Stimulated activated memory B cell treated with anti-CD40 and anti-IgM and Interleukin-4, amounts not matched to agents 10 μg/mL and 1 μg/mL and 100 μg/mL, for 72 hours (primary cell): Measurements from ENCODE around the gene PPP1R3G.
"Not testable (repeated sequence)": the region's sequence is repeated elsewhere in the genome, so short reads cannot be mapped to it uniquely, and the experiment has no call there.

ENCODE experiments used
- ATAC-seq: fragments of 150-1000 bp; cut with Tn5 transposase; 2 replicates; pipeline ENCODE4 v1.10.0; 2021
- H3K27ac Mint-ChIP-seq: one replicate; pipeline ENCODE4 v1.8.0; 2022; ENCODE audit warnings: mild to moderate bottlenecking, mixed read lengths
- H3K27me3 Mint-ChIP-seq: one replicate; pipeline ENCODE4 v1.8.0; 2022; ENCODE audit warnings: mixed read lengths
- H3K36me3 Mint-ChIP-seq: one replicate; pipeline ENCODE4 v1.8.0; 2022; ENCODE audit warnings: mixed read lengths
- H3K4me1 Mint-ChIP-seq: one replicate; pipeline ENCODE4 v1.8.0; 2022; ENCODE audit warnings: mixed read lengths
- H3K4me3 Mint-ChIP-seq: one replicate; pipeline ENCODE4 v1.8.0; 2022; ENCODE audit warnings: mild to moderate bottlenecking, moderate library complexity, mixed read lengths
- H3K9me3 Mint-ChIP-seq: one replicate; pipeline ENCODE4 v1.8.0; 2022; ENCODE audit warnings: mixed read lengths

PPP1R3G gene

DNA sequence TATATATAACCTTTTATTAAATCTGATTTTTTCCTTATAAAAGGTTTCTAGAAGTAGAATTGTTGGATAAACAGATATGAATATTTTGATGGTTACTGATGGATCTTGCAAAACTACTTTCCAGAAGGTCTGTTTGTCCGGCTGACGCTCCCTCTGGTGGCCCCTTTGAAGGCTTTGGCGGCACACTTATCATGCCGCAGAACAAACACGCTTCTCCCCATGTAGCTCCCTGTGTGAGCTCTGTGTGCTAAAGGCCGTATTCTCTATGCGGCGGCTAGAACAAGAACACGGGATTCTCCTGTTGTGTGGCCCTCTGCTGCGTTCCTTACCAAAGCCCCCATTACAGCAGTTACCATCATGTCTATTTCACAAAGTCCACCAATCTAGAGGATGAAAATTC, 30.0 kb downstream of the PPP1R3G start:
- H3K4me3 Mint-ChIP-seq, result no peak overlapping the region
- no peak overlapping the region for H3K27ac Mint-ChIP-seq
- H3K9me3 Mint-ChIP-seq, result no peaks in the 10 kb centered on the region
- no peaks in the 10 kb centered on the region for H3K27me3 Mint-ChIP-seq
- H3K4me1 Mint-ChIP-seq, result no peaks in the 10 kb centered on the region
- peaks cover 31% of the 10 kb centered on the region for H3K36me3 Mint-ChIP-seq
- ATAC-seq, result no peak

DNA sequence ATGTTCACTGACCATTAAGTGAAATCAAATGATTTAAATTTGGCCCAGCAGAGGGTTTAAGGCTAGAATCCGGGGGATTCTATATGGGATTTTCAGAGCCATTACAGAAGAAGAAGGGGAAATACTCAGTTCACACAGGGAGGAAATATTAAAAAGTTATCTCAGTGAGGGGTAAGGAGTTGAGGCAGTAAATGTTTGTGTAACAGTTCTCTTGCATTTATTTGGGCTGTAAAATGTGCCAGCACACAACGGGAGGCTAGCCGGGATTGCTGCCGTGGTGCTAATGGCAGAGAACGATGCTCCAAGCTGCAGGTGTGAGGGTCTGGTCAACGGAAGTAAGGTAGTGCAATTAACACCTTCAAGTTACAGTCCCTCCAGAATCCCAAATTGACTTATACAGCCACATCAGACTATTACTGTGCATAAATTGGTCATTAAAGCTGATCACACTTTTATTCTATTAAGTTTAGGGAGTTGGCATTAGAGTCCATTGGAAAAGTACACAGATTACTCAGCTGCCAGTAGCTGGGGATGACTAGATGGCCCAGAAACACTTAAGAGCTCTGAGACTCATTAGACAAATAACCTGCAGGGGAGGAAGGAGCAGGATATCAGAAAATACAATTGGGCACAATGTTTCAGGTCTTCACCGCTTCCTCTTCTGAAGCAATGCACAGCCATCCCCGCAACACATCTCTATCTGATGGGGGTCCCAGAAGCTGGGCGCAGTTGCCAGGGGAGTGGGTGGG, 31.3 kb downstream of the PPP1R3G start:
- H3K4me3 Mint-ChIP-seq, result no peak overlapping the region
- H3K9me3 Mint-ChIP-seq, result peaks cover 3% of the 10 kb centered on the region
- peaks cover 21% of the 10 kb centered on the region for H3K36me3 Mint-ChIP-seq
- ATAC-seq, result no peak
- H3K27ac Mint-ChIP-seq, result no peak overlapping the region
- no peaks in the 10 kb centered on the region for H3K4me1 Mint-ChIP-seq
- H3K27me3 Mint-ChIP-seq, result no peaks in the 10 kb centered on the region

DNA sequence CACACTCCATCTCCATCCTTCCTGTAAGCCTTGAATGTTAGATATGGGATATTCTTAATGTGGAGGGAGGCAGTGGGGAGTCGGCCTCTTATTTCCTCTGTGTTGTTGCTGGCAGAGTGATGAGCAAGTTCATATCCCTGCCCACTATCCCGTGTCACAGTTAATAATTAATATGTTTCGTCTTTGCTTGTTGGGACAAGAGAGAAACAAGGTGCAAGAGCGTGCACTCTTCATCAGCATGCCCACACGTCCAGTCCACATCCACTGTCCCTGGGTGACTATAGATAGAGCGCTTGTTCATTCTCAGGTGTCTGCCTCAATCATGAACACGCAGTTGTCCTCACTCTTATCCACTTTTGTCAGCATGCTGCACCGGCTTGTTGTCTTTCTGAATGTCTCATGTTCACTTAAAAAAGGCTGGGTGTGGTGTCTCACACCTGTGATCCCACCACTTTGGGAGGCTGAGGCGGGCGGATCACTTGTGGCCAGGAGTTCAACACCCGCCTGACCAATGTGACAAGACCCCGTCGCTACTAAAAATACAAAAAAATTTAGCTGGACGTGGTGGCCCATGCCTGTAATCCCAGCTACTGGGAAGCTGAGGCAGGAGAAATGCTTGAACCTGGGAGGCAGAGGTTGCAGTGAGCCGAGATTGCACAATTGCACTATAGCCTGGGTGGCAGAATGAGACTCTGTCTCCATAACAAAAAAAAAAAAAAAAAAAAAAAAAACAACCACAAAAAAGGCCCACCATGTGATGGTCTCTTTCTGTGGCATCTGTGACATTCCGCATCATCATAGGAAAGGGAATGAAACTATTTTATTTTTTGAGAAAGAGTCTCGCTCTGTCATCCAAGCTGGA, 34.2 kb downstream of the PPP1R3G start:
- no peaks in the 10 kb centered on the region for H3K27me3 Mint-ChIP-seq
- H3K9me3 Mint-ChIP-seq, result peaks cover 3% of the 10 kb centered on the region
- ATAC-seq, result no peak

DNA sequence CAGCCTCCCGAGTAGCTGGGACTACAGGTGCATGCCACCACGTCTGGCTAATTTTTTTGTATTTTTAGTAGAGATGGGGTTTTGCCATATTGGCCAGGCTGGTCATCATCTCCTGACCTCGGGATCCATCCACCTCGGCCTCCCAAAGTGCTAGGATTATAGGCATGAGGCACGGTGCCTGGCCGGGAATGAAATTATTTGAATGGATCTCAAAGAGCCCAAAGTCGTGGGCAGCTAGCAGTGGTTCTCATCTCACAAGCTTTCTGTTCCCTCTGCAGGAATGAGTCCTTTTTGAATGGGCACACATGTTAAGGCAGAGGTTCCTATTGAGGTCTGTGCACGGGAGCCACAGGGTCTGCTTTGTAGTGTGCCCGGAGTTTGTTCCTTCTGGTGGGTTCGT, 34.9 kb downstream of the PPP1R3G start:
- no peaks in the 10 kb centered on the region for H3K27me3 Mint-ChIP-seq
- no peak overlapping the region for H3K27ac Mint-ChIP-seq
- peaks cover 3% of the 10 kb centered on the region for H3K9me3 Mint-ChIP-seq
- ATAC-seq, result no peak
- peaks cover 10% of the 10 kb centered on the region for H3K36me3 Mint-ChIP-seq
- no peak overlapping the region for H3K4me3 Mint-ChIP-seq
- no peaks in the 10 kb centered on the region for H3K4me1 Mint-ChIP-seq

More for the DNA sequence above, 34.2 kb downstream of the PPP1R3G start:
- no peak overlapping the region for H3K27ac Mint-ChIP-seq
- no peaks in the 10 kb centered on the region for H3K4me1 Mint-ChIP-seq
- H3K4me3 Mint-ChIP-seq, result no peak overlapping the region
- H3K36me3 Mint-ChIP-seq, result peaks cover 9% of the 10 kb centered on the region

DNA sequence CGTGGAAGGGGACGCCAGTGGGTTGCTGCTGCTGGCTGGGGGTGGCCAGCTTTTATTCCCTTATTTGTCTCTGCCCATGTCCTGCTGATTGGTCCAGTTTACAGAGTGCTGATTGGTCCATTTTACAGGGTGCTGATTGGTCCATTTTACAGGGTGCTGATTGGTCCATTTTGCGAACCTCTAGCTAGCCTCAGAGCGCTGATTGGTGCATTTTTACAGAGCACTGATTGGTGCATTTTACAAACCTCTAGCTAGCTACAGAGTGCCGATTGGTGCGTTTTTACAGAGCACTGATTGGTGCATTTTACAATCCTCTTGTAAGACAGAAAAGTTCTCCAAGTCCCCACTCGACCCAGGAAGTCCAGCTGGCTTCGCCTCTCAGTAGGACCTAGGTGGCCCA, 35.4 kb downstream of the PPP1R3G start:
- H3K36me3 Mint-ChIP-seq, result peaks cover 10% of the 10 kb centered on the region
- not testable (repeated sequence) for H3K4me3 Mint-ChIP-seq, H3K9me3 Mint-ChIP-seq, H3K27ac Mint-ChIP-seq, H3K27me3 Mint-ChIP-seq, ATAC-seq, H3K4me1 Mint-ChIP-seq

DNA sequence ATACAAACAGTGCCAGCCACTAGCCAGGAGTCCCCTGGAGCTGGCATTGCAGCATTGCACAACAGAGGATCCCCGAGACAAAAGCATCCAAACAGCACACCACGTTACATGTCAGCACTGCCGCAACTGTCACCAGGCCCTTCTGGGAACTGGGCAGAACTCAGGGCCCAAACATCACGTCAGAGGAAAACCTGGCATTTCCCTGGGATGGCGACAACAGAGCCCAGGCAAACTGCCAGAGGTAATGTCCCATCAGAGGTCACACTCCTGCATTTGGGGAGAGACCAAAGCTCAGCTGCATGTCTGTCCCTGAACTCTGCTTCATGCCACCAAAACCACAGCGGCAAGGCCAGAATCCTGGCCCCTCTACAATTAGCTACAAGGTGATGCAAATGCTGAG, 36.3 kb downstream of the PPP1R3G start:
- no peak for ATAC-seq
- Mint-ChIP-seq H3K36me3 (peaks cover 15% of the 10 kb centered on the region), H3K4me1 (no peaks in the 10 kb centered on the region), H3K9me3 (peaks cover 3% of the 10 kb centered on the region), H3K27ac (no peak overlapping the region), H3K27me3 (no peaks in the 10 kb centered on the region), H3K4me3 (no peak overlapping the region)

DNA sequence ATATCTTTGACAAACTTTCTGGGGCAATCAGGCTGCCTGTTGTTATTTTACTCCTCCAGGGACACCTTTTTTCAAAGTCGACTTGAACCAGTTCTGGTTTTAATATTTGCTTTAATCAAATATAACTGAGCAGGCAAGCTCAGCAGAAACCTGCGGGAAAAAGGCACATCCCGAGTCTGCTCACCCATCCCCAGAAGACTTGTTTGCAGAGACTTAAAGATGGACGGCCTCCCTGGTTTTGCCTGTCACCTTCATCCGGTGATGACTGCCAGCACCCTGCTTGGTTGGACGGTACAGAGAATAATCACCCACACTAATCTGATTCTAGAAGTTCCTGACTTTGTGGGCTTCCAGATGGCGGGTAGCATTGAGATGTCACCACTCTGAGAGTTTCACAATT, 36.8 kb downstream of the PPP1R3G start:
- Mint-ChIP-seq H3K27ac (no peak overlapping the region), H3K9me3 (peaks cover 3% of the 10 kb centered on the region), H3K36me3 (peaks cover 17% of the 10 kb centered on the region), H3K4me3 (no peak overlapping the region), H3K4me1 (no peaks in the 10 kb centered on the region), H3K27me3 (no peaks in the 10 kb centered on the region)
- ATAC-seq, result no peak

DNA sequence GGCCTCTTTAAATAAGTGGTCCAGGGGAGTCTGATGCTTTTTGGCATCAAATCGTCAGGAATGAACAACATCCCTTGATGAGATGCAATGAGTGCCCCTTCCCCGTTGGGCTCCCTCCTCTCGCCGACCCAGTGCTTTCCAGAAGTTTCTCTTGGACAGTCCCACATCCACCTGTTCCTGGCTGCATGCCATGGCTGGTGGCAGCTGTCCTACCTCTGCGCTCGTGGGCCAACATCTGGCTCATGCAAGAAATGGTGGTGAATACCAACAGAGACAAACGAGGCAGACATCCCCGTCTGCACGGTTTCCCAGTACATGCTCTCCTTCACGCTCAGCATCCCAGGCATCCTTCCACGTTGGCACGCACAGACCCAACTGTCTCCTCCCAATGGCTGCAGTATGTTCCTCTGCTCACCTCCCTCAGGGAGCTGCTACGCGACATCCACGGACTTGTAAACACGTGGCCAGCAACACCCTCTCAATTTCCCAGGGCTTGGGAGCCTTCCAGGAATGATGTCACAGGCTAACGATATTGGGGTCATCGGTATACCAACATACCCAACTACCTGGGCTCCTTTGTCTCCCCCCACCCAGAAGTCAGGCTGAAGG, 37.5 kb downstream of the PPP1R3G start:
- Mint-ChIP-seq H3K9me3 (peaks cover 3% of the 10 kb centered on the region), H3K27ac (no peak overlapping the region), H3K4me3 (no peak overlapping the region), H3K36me3 (peaks cover 17% of the 10 kb centered on the region), H3K4me1 (no peaks in the 10 kb centered on the region), H3K27me3 (no peaks in the 10 kb centered on the region)
- no peak for ATAC-seq

DNA sequence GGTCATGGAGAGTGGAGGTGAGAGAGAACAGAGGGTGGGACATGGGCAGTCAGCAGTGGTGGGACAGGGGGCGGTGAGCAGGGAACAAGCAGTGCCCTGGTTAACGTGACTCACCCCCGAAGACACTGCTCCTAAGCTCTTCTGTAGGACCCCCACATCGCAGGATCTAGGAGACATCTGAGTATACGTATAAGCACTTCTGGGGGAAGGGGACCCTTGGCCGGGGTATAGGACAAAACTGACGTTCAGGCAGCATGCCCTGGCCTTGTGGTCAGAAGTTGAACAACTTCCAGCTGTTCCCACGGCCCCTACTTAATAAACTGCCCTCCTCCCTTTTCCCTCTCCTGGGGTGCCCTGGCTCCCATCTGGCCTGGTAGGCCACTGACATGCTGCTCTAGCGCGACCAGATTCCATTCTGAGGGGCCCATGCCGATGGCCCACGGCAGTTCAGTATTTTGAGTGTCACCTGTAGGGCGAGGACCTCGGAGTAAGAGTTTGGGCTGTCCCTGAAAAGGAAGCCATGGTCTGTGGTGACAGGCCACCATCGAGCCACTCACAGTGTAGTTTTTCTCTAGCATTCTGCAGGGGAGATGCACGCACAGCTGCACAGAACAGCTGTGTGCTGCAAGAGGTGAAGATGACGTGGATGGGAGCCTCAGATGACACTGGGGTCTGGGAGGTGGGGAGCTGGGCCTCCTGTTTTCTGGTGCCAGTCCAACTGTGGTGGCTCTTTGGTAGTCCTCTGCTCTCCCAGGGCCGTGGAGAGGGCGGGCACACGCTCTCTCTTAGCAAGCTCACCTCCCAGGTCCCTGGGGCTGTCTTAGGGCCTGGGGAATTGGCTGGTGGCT, 38.4 kb downstream of the PPP1R3G start:
- peaks cover 4% of the 10 kb centered on the region for H3K4me1 Mint-ChIP-seq
- no peaks in the 10 kb centered on the region for H3K27me3 Mint-ChIP-seq
- H3K4me3 Mint-ChIP-seq, result no peak overlapping the region
- peaks cover 17% of the 10 kb centered on the region for H3K36me3 Mint-ChIP-seq
- H3K9me3 Mint-ChIP-seq, result peaks cover 3% of the 10 kb centered on the region
- H3K27ac Mint-ChIP-seq, result no peak overlapping the region
- ATAC-seq, result no peak

DNA sequence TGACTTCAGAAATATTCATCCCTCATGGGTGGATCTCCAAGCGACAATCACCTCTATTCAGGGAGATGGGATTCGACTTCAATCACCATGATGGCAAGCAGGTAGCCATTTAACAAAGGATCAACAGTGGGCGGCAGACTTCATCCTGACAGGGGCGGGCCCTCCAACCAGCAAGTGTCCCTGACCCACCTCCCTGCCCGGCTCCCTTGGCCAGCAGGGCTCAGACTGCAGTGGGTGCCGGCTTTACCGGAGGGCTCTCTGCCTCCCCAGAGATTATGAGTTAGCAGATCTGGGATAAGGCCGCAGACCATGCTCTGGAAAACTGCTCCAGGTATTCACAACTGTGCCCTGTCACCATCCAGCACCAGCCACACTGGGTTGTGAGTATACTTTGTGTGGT, 39.4 kb downstream of the PPP1R3G start:
- Mint-ChIP-seq H3K27ac (no peak overlapping the region), H3K4me3 (no peak overlapping the region), H3K27me3 (no peaks in the 10 kb centered on the region), H3K9me3 (peaks cover 3% of the 10 kb centered on the region), H3K36me3 (peaks cover 25% of the 10 kb centered on the region), H3K4me1 (peaks cover 14% of the 10 kb centered on the region)
- no peak for ATAC-seq

DNA sequence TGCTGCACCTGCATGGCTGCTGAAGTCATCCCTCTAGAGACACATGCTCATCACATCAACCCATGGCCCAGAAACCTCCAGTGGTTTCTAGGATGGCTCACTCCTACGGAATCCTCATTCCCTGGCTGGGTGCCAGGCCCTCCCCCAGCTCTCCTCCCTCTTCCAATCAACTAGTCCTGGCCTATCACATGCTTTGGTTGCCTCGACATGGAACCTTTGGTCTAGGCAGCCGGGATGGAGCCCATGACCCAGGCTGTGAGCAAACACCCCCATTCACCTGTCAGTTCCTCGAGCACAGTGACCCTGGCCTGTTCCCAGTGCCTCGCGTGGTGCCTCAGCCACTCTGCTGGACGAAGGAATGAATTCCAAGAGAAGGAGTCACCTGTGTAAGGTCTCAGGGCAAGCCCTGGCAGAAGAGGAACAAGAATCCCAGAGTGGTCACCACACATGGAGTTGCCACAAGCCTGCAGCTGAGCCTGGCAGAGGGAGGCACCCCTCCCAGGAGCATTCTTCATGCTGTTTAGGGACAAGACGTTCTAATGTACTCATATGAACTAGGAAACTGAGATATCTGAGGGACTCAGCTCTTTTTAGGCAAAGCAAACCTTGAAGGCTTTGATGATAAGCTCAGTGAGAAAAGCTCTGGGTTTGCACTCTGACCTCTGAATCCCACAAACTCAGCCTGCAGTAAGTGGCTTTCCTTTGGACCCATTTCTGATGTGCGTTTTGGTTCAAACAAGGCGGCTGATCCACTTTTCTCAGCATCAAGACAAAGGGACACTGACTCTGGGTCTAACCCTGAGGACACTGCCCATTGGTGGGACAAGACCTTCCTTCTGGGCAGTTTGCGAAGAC, 40.2 kb downstream of the PPP1R3G start:
- Mint-ChIP-seq H3K27ac (no peak overlapping the region), H3K9me3 (peaks cover 3% of the 10 kb centered on the region), H3K27me3 (no peaks in the 10 kb centered on the region), H3K36me3 (peaks cover 27% of the 10 kb centered on the region), H3K4me1 (peaks cover 17% of the 10 kb centered on the region), H3K4me3 (no peak overlapping the region)
- no peak for ATAC-seq

DNA sequence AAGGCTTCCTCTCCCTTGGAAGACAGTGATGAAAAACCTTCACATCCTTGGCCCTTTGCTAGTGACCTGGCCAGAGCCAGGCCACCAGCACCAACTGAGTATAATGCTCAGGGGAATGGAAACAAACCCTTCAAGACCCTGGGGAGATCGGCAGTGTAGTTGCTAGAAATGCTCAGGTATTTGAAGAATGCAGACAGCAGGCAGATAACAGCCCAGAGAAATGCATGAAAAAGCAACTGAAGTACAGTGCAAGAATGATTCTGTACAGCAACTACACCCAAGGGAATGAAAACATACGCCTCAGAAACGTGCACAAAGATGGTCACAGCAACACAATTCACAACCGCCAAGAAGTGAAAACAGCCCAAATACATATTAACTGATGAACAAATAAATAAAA, 41.1 kb downstream of the PPP1R3G start:
- Mint-ChIP-seq H3K9me3 (peaks cover 1% of the 10 kb centered on the region), H3K27ac (no peak overlapping the region), H3K4me1 (peaks cover 24% of the 10 kb centered on the region), H3K36me3 (peaks cover 27% of the 10 kb centered on the region), H3K4me3 (no peak overlapping the region), H3K27me3 (no peaks in the 10 kb centered on the region)
- ATAC-seq, result no peak

DNA sequence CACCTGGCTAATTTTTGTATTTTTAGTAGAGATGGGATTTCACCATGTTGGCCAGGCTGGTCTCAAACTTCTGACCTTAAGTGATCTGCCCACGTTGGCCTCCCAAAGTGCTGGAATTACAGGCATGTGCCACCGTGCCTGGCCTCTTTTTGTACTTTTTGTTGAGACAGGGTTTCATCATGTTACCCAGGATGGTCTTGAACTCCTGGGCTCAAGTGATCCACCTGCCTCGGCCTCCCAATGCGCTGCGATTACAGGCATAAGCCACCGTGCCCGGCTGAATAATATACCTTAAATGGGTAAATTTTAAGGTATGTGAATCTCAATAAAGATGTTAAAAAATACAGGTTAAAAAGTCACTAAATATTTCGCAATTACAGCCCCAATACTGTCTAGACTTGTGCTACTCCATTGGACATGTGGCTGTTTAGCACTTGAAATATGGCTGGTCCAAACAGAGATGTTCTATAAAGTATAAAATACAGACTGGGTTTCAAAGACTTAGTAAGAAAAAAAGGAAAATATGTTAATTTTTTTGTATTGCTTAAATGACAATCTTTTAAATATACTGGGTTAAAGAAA, 42.1 kb downstream of the PPP1R3G start:
- ATAC-seq, result no peak
- H3K9me3 Mint-ChIP-seq, result no peaks in the 10 kb centered on the region
- peaks cover 27% of the 10 kb centered on the region for H3K36me3 Mint-ChIP-seq
- H3K4me1 Mint-ChIP-seq, result peaks cover 25% of the 10 kb centered on the region
- no peak overlapping the region for H3K27ac Mint-ChIP-seq
- no peak overlapping the region for H3K4me3 Mint-ChIP-seq
- H3K27me3 Mint-ChIP-seq, result no peaks in the 10 kb centered on the region

DNA sequence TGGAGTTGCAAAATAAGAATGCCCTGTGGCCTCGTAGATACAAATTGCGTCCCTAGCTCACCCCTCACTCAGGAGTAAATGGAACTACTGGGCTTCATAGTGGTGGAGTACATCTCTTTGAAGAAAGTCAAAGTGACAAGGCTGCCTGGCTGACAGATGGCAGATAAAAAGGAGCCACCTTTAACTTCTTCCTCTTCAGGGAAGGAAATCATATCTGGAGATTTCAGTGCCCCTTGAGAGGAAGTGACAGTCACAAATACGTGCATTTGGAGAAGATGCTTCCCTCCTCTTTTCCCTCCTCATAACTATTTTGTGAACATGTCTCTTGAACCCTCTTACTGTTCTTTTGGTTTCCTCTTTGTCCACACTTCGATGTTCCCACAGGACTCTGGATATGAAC, 43.2 kb downstream of the PPP1R3G start:
- no peak overlapping the region for H3K4me3 Mint-ChIP-seq
- no peak overlapping the region for H3K27ac Mint-ChIP-seq
- no peaks in the 10 kb centered on the region for H3K9me3 Mint-ChIP-seq
- peaks cover 36% of the 10 kb centered on the region for H3K4me1 Mint-ChIP-seq
- H3K36me3 Mint-ChIP-seq, result peaks cover 21% of the 10 kb centered on the region
- no peak for ATAC-seq
- no peaks in the 10 kb centered on the region for H3K27me3 Mint-ChIP-seq
